DOHH2 (cell line): ENCODE data around the gene OPN1LW.

ENCODE experiments used
- H3F3A ChIP-seq: fragments of 200-600 bp; sonication (generic), shearing (Covaris generic); 2 replicates; pipeline ENCODE4 v1.6.0; 2016; ENCODE audit warnings: antibody characterized with exemption, mild to moderate bottlenecking; ENCODE audit not compliant: control insufficient read depth, insufficient read depth
- H3K27ac ChIP-seq: fragments of 200-600 bp; sonication (generic); 2 replicates; pipeline ENCODE4 v1.5.1; 2014; ENCODE audit warnings: low read depth, mild to moderate bottlenecking, low read length, moderate library complexity
- H3K27me3 ChIP-seq: fragments of 200-600 bp; sonication (generic); 2 replicates; pipeline ENCODE4 v1.6.1; 2014; ENCODE audit warnings: mild to moderate bottlenecking, low read length, mixed read lengths; ENCODE audit not compliant: control insufficient read depth
- H3K36me3 ChIP-seq: fragments of 200-600 bp; sonication (generic); 2 replicates; pipeline ENCODE4 v1.6.1; 2014; ENCODE audit warnings: mild to moderate bottlenecking, low read length, moderate library complexity, mixed read lengths; ENCODE audit not compliant: control insufficient read depth
- H3K4me1 ChIP-seq: fragments of 200-600 bp; sonication (generic); 2 replicates; pipeline ENCODE4 v1.6.1; 2014; ENCODE audit warnings: mild to moderate bottlenecking, low read length, mixed read lengths; ENCODE audit not compliant: control insufficient read depth
- H3K4me2 ChIP-seq: fragments of 200-600 bp; sonication (generic); 2 replicates; pipeline ENCODE4 v1.6.0; 2014; ENCODE audit warnings: mild to moderate bottlenecking, low read length, moderate library complexity
- H3K4me3 ChIP-seq: fragments of 200-600 bp; sonication (generic); 2 replicates; pipeline ENCODE4 v1.5.1; 2014; ENCODE audit warnings: mild to moderate bottlenecking, low read length, mixed read lengths
- H3K79me2 ChIP-seq: fragments of 200-600 bp; sonication (generic); 2 replicates; pipeline ENCODE4 v1.6.1; 2014; ENCODE audit warnings: mild to moderate bottlenecking, low read length, mixed read lengths; ENCODE audit not compliant: control insufficient read depth
- H3K9me2 ChIP-seq: fragments of 200-600 bp; sonication (generic); replicated peaks from 2 replicates; pipeline ENCODE4 v1.6.1; 2014; ENCODE audit warnings: mild to moderate bottlenecking, low read length, mixed read lengths; ENCODE audit not compliant: control insufficient read depth
- H3K9me3 ChIP-seq: fragments of 200-600 bp; sonication (generic); 2 replicates; pipeline ENCODE4 v1.6.1; 2014; ENCODE audit warnings: antibody characterized with exemption, low read length, mixed read lengths; ENCODE audit not compliant: control insufficient read depth, insufficient read depth
- H4K20me1 ChIP-seq: fragments of 200-600 bp; sonication (generic); 2 replicates; pipeline ENCODE4 v1.6.0; 2014; ENCODE audit warnings: low read depth, mild to moderate bottlenecking, antibody characterized with exemption, low read length, moderate library complexity; ENCODE audit not compliant: control insufficient read depth, insufficient read depth
- EZH2phosphoT487 ChIP-seq: fragments of 200-600 bp; sonication (generic); IDR thresholded peaks from 2 replicates; pipeline ENCODE4 v1.6.1; 2017; ENCODE audit warnings: borderline replicate concordance, mild to moderate bottlenecking, antibody characterized with exemption, low read length, moderate library complexity, mixed read lengths
- TF ChIP-seq, protein P1 (sequence below): fragments of 200-600 bp; sonication (generic); IDR thresholded peaks from one replicate; pipeline ENCODE4 v1.5.1; 2014; ENCODE audit warnings: antibody characterized with exemption, mild to moderate bottlenecking, low read depth, low read length; ENCODE audit not compliant: poor library complexity, severe bottlenecking

Gene OPN1LW

DNA sequence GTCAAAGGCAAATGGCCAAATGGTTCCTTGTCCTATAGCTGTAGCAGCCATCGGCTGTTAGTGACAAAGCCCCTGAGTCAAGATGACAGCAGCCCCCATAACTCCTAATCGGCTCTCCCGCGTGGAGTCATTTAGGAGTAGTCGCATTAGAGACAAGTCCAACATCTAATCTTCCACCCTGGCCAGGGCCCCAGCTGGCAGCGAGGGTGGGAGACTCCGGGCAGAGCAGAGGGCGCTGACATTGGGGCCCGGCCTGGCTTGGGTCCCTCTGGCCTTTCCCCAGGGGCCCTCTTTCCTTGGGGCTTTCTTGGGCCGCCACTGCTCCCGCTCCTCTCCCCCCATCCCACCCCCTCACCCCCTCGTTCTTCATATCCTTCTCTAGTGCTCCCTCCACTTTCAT is 3.8 kb upstream of the OPN1LW start:
- Histone ChIP-seq H3K4me2 (no peak overlapping the region), H3K36me3 (no peaks in the 10 kb centered on the region), H3K9me2 (no peaks in the 10 kb centered on the region), H3K27me3 (no peaks in the 10 kb centered on the region), H3K27ac (no peak overlapping the region), H3K4me3 (no peak overlapping the region), H3K79me2 (no peaks in the 10 kb centered on the region), H4K20me1 (no peaks in the 10 kb centered on the region), H3K4me1 (peaks cover 13% of the 10 kb centered on the region), H3F3A (0 out of 2 replicates have a peak, but pooled peaks cover 3% of the 10 kb centered on the region), H3K9me3 (no peaks in the 10 kb centered on the region)
- TF ChIP-seq EZH2phosphoT487: no peak
- TF ChIP-seq, protein P1, sequence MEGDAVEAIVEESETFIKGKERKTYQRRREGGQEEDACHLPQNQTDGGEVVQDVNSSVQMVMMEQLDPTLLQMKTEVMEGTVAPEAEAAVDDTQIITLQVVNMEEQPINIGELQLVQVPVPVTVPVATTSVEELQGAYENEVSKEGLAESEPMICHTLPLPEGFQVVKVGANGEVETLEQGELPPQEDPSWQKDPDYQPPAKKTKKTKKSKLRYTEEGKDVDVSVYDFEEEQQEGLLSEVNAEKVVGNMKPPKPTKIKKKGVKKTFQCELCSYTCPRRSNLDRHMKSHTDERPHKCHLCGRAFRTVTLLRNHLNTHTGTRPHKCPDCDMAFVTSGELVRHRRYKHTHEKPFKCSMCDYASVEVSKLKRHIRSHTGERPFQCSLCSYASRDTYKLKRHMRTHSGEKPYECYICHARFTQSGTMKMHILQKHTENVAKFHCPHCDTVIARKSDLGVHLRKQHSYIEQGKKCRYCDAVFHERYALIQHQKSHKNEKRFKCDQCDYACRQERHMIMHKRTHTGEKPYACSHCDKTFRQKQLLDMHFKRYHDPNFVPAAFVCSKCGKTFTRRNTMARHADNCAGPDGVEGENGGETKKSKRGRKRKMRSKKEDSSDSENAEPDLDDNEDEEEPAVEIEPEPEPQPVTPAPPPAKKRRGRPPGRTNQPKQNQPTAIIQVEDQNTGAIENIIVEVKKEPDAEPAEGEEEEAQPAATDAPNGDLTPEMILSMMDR: no peak

DNA sequence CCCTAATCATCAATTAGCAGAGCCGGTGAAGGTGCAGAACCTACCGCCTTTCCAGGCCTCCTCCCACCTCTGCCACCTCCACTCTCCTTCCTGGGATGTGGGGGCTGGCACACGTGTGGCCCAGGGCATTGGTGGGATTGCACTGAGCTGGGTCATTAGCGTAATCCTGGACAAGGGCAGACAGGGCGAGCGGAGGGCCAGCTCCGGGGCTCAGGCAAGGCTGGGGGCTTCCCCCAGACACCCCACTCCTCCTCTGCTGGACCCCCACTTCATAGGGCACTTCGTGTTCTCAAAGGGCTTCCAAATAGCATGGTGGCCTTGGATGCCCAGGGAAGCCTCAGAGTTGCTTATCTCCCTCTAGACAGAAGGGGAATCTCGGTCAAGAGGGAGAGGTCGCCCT is 3.3 kb upstream of the OPN1LW start:
- Histone ChIP-seq H3K36me3 (no peaks in the 10 kb centered on the region), H4K20me1 (no peaks in the 10 kb centered on the region), H3K4me1 (peaks cover 8% of the 10 kb centered on the region), H3K27me3 (no peaks in the 10 kb centered on the region), H3K9me2 (no peaks in the 10 kb centered on the region), H3K79me2 (no peaks in the 10 kb centered on the region), H3K4me3 (no peak overlapping the region), H3K4me2 (no peak overlapping the region), H3K27ac (no peak overlapping the region), H3F3A (0 out of 2 replicates have a peak, but pooled peaks cover 3% of the 10 kb centered on the region), H3K9me3 (no peaks in the 10 kb centered on the region)
- TF ChIP-seq, protein P1: no peak
- no peak for TF ChIP-seq EZH2phosphoT487

DNA sequence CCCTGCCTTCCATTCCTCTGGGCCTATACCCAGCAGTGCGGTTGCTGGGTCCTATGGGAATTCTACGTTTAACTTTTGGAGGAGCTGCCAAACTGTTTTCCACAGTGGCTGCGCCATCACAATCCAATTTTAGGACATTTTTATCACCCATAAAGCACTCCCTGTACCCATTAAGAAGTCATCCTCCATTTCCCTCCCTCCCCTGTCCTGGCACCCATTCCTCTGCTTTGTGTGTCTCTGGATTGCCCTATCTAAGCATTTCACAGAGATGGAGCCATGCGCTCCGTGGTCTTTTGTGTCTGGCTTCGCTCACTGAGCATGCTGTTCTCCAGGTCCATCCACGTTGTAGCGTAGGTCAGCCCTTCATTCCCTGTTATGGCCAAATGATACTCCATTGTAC is 1.7 kb upstream of the OPN1LW start:
- no peak for TF ChIP-seq EZH2phosphoT487
- TF ChIP-seq, protein P1: no peak
- no peak overlapping the region for H3K4me2 ChIP-seq
- H3K9me2 ChIP-seq: no peaks in the 10 kb centered on the region
- H3K27me3 ChIP-seq: no peaks in the 10 kb centered on the region
- no peaks in the 10 kb centered on the region for H3K36me3 ChIP-seq
- H4K20me1 ChIP-seq: no peaks in the 10 kb centered on the region
- no peaks in the 10 kb centered on the region for H3F3A ChIP-seq
- H3K9me3 ChIP-seq: no peaks in the 10 kb centered on the region
- no peak overlapping the region for H3K4me3 ChIP-seq
- no peak overlapping the region for H3K27ac ChIP-seq
- no peaks in the 10 kb centered on the region for H3K4me1 ChIP-seq
- H3K79me2 ChIP-seq: no peaks in the 10 kb centered on the region
